Measurements from ENCODE around the gene HAAO.

Gene HAAO

GRCh38 chr2:42765686-42766085 is 26.7 kb downstream of the HAAO start:
- ChIA-PET CTCF (interaction anchor here (0.5 kb wide), 1 partner anchor 70 kb away, joined by 3 read pairs; no protein-coding TSS in a partner anchor), POLR2A (no interaction called here)
- DNase-seq (ENCODE audit: extremely low spot score): no peak
- TF ChIP-seq FOXM1 (IDR thresholded peaks at IDR 0.05; ENCODE audit: borderline replicate concordance) (no peak), ZNF384 (IDR thresholded peaks at IDR 0.05) (no peak), CTBP1 (IDR thresholded peaks at IDR 0.05; ENCODE audit: borderline replicate concordance) (no peak), BHLHE40 (IDR thresholded peaks at IDR 0.05; ENCODE audit: borderline replicate concordance) (no peak), SP1 (IDR thresholded peaks at IDR 0.05) (no peak), NFRKB (IDR thresholded peaks at IDR 0.05) (no peak), LEF1 (IDR thresholded peaks at IDR 0.05; ENCODE audit: borderline replicate concordance) (no peak), FOXK2 (IDR thresholded peaks at IDR 0.05) (no peak), PKNOX1 (IDR thresholded peaks at IDR 0.05) (no peak), TARDBP (IDR thresholded peaks at IDR 0.05) (no peak), ELF4 (IDR thresholded peaks at IDR 0.05) (no peak)

GRCh38 chr2:42764901-42765300 is 27.5 kb downstream of the HAAO start:
- POLR2A ChIA-PET: no interaction called here
- DNase-seq (ENCODE audit: extremely low spot score): no peak
- CTCF ChIA-PET: no interaction called here
- TF ChIP-seq L3MBTL2 (conservative IDR thresholded peaks at IDR 0.05) (no peak), ELF4 (IDR thresholded peaks at IDR 0.05) (no peak), PKNOX1 (IDR thresholded peaks at IDR 0.05) (no peak), NFRKB (IDR thresholded peaks at IDR 0.05) (no peak), ZNF384 (IDR thresholded peaks at IDR 0.05) (no peak), FOXA1 (IDR thresholded peaks at IDR 0.05) (no peak), FOXK2 (IDR thresholded peaks at IDR 0.05) (no peak), LEF1 (IDR thresholded peaks at IDR 0.05; ENCODE audit: borderline replicate concordance) (no peak)

GRCh38 chr2:42764096-42764495 is 28.3 kb downstream of the HAAO start, which contains the start of gene OXER1:
TSS of gene OXER1 (minus strand) at chr2:42764135. CDS start at chr2:42764062, 73 bp downstream.
- TF ChIP-seq SUZ12 (IDR thresholded peaks at IDR 0.05): no peak
- no peak for TF ChIP-seq BHLHE40 (IDR thresholded peaks at IDR 0.05; ENCODE audit: borderline replicate concordance)
- TF ChIP-seq ELF4 (IDR thresholded peaks at IDR 0.05): no peak
- TF ChIP-seq SP1 (IDR thresholded peaks at IDR 0.05): no peak
- TF ChIP-seq LEF1 (IDR thresholded peaks at IDR 0.05; ENCODE audit: borderline replicate concordance): no peak
- TF ChIP-seq FOXM1 (IDR thresholded peaks at IDR 0.05; ENCODE audit: borderline replicate concordance): no peak
- TF ChIP-seq NFRKB (IDR thresholded peaks at IDR 0.05): no peak
- no peak for TF ChIP-seq ZNF384 (IDR thresholded peaks at IDR 0.05)
- no peak for TF ChIP-seq FOXA1 (IDR thresholded peaks at IDR 0.05)
- no peak for TF ChIP-seq PKNOX1 (IDR thresholded peaks at IDR 0.05)
- no peak for TF ChIP-seq HDGF (IDR thresholded peaks at IDR 0.05; ENCODE audit: borderline replicate concordance)
- no peak for TF ChIP-seq ARNT (IDR thresholded peaks at IDR 0.05)
- POLR2A ChIA-PET: no interaction called here
- DNase-seq (ENCODE audit: extremely low spot score): no peak
- CTCF ChIA-PET: no interaction called here

- CTCF ChIA-PET: no interaction called here
- DNase-seq (ENCODE audit: extremely low spot score): no peak
- TF ChIP-seq ARNT (IDR thresholded peaks at IDR 0.05) (no peak), L3MBTL2 (conservative IDR thresholded peaks at IDR 0.05) (no peak), HDGF (IDR thresholded peaks at IDR 0.05; ENCODE audit: borderline replicate concordance) (no peak), NFRKB (IDR thresholded peaks at IDR 0.05) (no peak), FOXK2 (IDR thresholded peaks at IDR 0.05) (no peak), PKNOX1 (IDR thresholded peaks at IDR 0.05) (no peak), LEF1 (IDR thresholded peaks at IDR 0.05; ENCODE audit: borderline replicate concordance) (no peak), FOXA1 (IDR thresholded peaks at IDR 0.05) (no peak), BHLHE40 (IDR thresholded peaks at IDR 0.05; ENCODE audit: borderline replicate concordance) (no peak), ELF4 (IDR thresholded peaks at IDR 0.05) (no peak), CTBP1 (IDR thresholded peaks at IDR 0.05; ENCODE audit: borderline replicate concordance) (no peak), TARDBP (IDR thresholded peaks at IDR 0.05) (no peak), SUZ12 (IDR thresholded peaks at IDR 0.05) (no peak), SP1 (IDR thresholded peaks at IDR 0.05) (no peak), ZNF384 (IDR thresholded peaks at IDR 0.05) (no peak)
- POLR2A ChIA-PET: no interaction called here
Observed at GRCh38 chr2:42762823-42763804, 29.3 kb downstream of the HAAO start.

- ChIA-PET POLR2A (no interaction called here), CTCF (no interaction called here)
- TF ChIP-seq TARDBP (IDR thresholded peaks at IDR 0.05) (no peak), LEF1 (IDR thresholded peaks at IDR 0.05; ENCODE audit: borderline replicate concordance) (no peak), HDGF (IDR thresholded peaks at IDR 0.05; ENCODE audit: borderline replicate concordance) (no peak), FOXA1 (IDR thresholded peaks at IDR 0.05) (no peak), BHLHE40 (IDR thresholded peaks at IDR 0.05; ENCODE audit: borderline replicate concordance) (no peak), FOXK2 (IDR thresholded peaks at IDR 0.05) (no peak), SP1 (IDR thresholded peaks at IDR 0.05) (no peak), PKNOX1 (IDR thresholded peaks at IDR 0.05) (no peak), SUZ12 (IDR thresholded peaks at IDR 0.05) (no peak), ARNT (IDR thresholded peaks at IDR 0.05) (no peak)
- DNase-seq (ENCODE audit: extremely low spot score): no peak
Observed at GRCh38 chr2:42762155-42762554, 30.2 kb downstream of the HAAO start.
